ENCODE data around the gene GTPBP1. TPM values are rescaled to one million over a fixed set of nuclear protein-coding genes. Genes with fewer than 3 reads are reported as not detected.

The GTPBP1 gene
- total RNA-seq, 1 donor from 2014 or later, result 49.8 TPM

GRCh38 chr22:38761202-38762162 is 55.7 kb downstream of the GTPBP1 start:
- no peak overlapping the region for H3K27ac Mint-ChIP-seq (ENCODE audit: unreplicated experiment)
- H3K36me3 Mint-ChIP-seq (ENCODE audit: low read depth, unreplicated experiment), result no peaks in the 10 kb centered on the region
- Histone ChIP-seq H3K27ac (ENCODE audit: low read depth, low read length) (no peak overlapping the region), H3K9ac (ENCODE audit: low read length) (no peak overlapping the region), H3K27me3 (ENCODE audit: insufficient read depth, low read length) (no peaks in the 10 kb centered on the region), H2AFZ (ENCODE audit: low read depth, low read length) (no peak overlapping the region), H3K79me2 (ENCODE audit: insufficient read depth, low read length) (no peaks in the 10 kb centered on the region), H3K4me2 (ENCODE audit: low read length) (no peak overlapping the region), H4K20me1 (ENCODE audit: insufficient read depth, low read length) (no peaks in the 10 kb centered on the region), H3K9me3 (ENCODE audit: insufficient read depth, low read depth, low read length) (no peaks in the 10 kb centered on the region), H3K36me3 (ENCODE audit: insufficient read depth, low read length) (no peaks in the 10 kb centered on the region), H3K4me1 (ENCODE audit: insufficient read depth, low read length) (peaks cover 10% of the 10 kb centered on the region), H3K4me3 (ENCODE audit: insufficient read depth, low read depth, low read length) (no peak overlapping the region)
- H3K4me3 Mint-ChIP-seq (ENCODE audit: unreplicated experiment), result no peak overlapping the region
- H3K9me3 Mint-ChIP-seq (ENCODE audit: unreplicated experiment), result no peaks in the 10 kb centered on the region
- DNase-seq (ENCODE audit: low read depth) (no peak), FAIRE-seq (peak; percentile 9)
- TF ChIP-seq, protein P1, sequence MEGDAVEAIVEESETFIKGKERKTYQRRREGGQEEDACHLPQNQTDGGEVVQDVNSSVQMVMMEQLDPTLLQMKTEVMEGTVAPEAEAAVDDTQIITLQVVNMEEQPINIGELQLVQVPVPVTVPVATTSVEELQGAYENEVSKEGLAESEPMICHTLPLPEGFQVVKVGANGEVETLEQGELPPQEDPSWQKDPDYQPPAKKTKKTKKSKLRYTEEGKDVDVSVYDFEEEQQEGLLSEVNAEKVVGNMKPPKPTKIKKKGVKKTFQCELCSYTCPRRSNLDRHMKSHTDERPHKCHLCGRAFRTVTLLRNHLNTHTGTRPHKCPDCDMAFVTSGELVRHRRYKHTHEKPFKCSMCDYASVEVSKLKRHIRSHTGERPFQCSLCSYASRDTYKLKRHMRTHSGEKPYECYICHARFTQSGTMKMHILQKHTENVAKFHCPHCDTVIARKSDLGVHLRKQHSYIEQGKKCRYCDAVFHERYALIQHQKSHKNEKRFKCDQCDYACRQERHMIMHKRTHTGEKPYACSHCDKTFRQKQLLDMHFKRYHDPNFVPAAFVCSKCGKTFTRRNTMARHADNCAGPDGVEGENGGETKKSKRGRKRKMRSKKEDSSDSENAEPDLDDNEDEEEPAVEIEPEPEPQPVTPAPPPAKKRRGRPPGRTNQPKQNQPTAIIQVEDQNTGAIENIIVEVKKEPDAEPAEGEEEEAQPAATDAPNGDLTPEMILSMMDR (IDR thresholded peaks at IDR 0.05; ENCODE audit: insufficient read depth, low read depth, low read length), result no peak
- TF ChIP-seq EZH2 (IDR thresholded peaks at IDR 0.05; ENCODE audit: insufficient read depth, low read length), result no peak
- H3K27me3 Mint-ChIP-seq (ENCODE audit: low read depth, unreplicated experiment), result peaks cover 1% of the 10 kb centered on the region
- peaks cover 1% of the 10 kb centered on the region for H3K4me1 Mint-ChIP-seq (ENCODE audit: low read depth, unreplicated experiment)

- H3K27ac ChIP-seq (ENCODE audit: low read depth, low read length), result no peak overlapping the region
- H3K4me1 ChIP-seq (ENCODE audit: insufficient read depth, low read length), result peaks cover 10% of the 10 kb centered on the region
- H3K36me3 ChIP-seq (ENCODE audit: insufficient read depth, low read length), result no peaks in the 10 kb centered on the region
- no peaks in the 10 kb centered on the region for H4K20me1 ChIP-seq (ENCODE audit: insufficient read depth, low read length)
- H3K4me1 Mint-ChIP-seq (ENCODE audit: low read depth, unreplicated experiment), result peaks cover 1% of the 10 kb centered on the region
- H3K4me3 Mint-ChIP-seq (ENCODE audit: unreplicated experiment), result no peak overlapping the region
- peaks cover 1% of the 10 kb centered on the region for H3K27me3 Mint-ChIP-seq (ENCODE audit: low read depth, unreplicated experiment)
- no peak overlapping the region for H3K27ac Mint-ChIP-seq (ENCODE audit: unreplicated experiment)
- no peak overlapping the region for H3K4me2 ChIP-seq (ENCODE audit: low read length)
- H3K79me2 ChIP-seq (ENCODE audit: insufficient read depth, low read length), result no peaks in the 10 kb centered on the region
- H3K36me3 Mint-ChIP-seq (ENCODE audit: low read depth, unreplicated experiment), result no peaks in the 10 kb centered on the region
- no peak overlapping the region for H3K9ac ChIP-seq (ENCODE audit: low read length)
- H3K4me3 ChIP-seq (ENCODE audit: insufficient read depth, low read depth, low read length), result no peak overlapping the region
- TF ChIP-seq EZH2 (IDR thresholded peaks at IDR 0.05; ENCODE audit: insufficient read depth, low read length), result no peak
- TF ChIP-seq, protein P1 (IDR thresholded peaks at IDR 0.05; ENCODE audit: insufficient read depth, low read depth, low read length), result no peak
- DNase-seq (ENCODE audit: low read depth) (no peak), FAIRE-seq (no peak)
- H3K9me3 ChIP-seq (ENCODE audit: insufficient read depth, low read depth, low read length), result no peaks in the 10 kb centered on the region
- H2AFZ ChIP-seq (ENCODE audit: low read depth, low read length), result no peak overlapping the region
- no peaks in the 10 kb centered on the region for H3K9me3 Mint-ChIP-seq (ENCODE audit: unreplicated experiment)
- no peaks in the 10 kb centered on the region for H3K27me3 ChIP-seq (ENCODE audit: insufficient read depth, low read length)
Measured at GRCh38 chr22:38762551-38762983, 56.8 kb downstream of the GTPBP1 start.
